IMR-90 (cell line): ENCODE measurements around the gene LEMD1. TPM values are rescaled to one million over a fixed set of nuclear protein-coding genes. Genes with fewer than 3 reads are reported as not detected.

Source experiments
- ATAC-seq: fragments of 200-7000 bp; cut with Tn5 transposase; 2 replicates; pipeline ENCODE4 v1.9.1; 2020; ENCODE audit warnings: low read depth, mild to moderate bottlenecking, moderate library complexity
- BruUV-seq: library from RNA; stranded (reverse); fragments of 400-500 nt; replicated peaks from 2 replicates; lab custom pipeline; 2021; lab: Mats Ljungman, UMichigan
- CTCF ChIA-PET: fragments of 300-600 bp; formaldehyde crosslinking; extraction: SDS; loops from one replicate; lab custom pipeline; 2021; ENCODE audit warnings: antibody characterized with exemption; lab: Yijun Ruan, JAX
- POLR2A ChIA-PET: fragments of 300-600 bp; sonication (Branson Sonifier 250); formaldehyde crosslinking; loops from one replicate; lab custom pipeline; 2022; ENCODE audit warnings: antibody characterized with exemption; ENCODE audit not compliant: unreplicated experiment; lab: Charles Lee
- DNase-seq: peaks from one replicate; pipeline ENCODE4 v3.0.0; 2013
- H2AFZ ChIP-seq: replicated peaks from 2 replicates; pipeline ENCODE3; 2013; ENCODE audit warnings: low read length, mild to moderate bottlenecking; ENCODE audit not compliant: poor library complexity
- H2AK5ac ChIP-seq: 2 replicates; pipeline ENCODE4 v1.6.1; 2013; ENCODE audit warnings: low read depth, low read length, inconsistent platforms
- H2AK9ac ChIP-seq: replicated peaks from 2 replicates; pipeline ENCODE3; 2013; ENCODE audit warnings: mild to moderate bottlenecking, low read depth, low read length, moderate library complexity; ENCODE audit not compliant: poor library complexity
- H2BK120ac ChIP-seq: 2 replicates; pipeline ENCODE4 v1.6.1; 2013; ENCODE audit warnings: low read depth, low read length, inconsistent platforms
- H2BK15ac ChIP-seq: 3 replicates; pipeline ENCODE4 v1.6.1; 2013; ENCODE audit warnings: low read depth, low read length, inconsistent platforms
- H2BK20ac ChIP-seq: 2 replicates; pipeline ENCODE4 v1.6.1; 2013; ENCODE audit warnings: low read depth, mild to moderate bottlenecking, inconsistent platforms, low read length, moderate library complexity
- H2BK5ac ChIP-seq: 2 replicates; pipeline ENCODE4 v1.6.1; 2013; ENCODE audit warnings: mild to moderate bottlenecking, low read depth, low read length, inconsistent platforms; ENCODE audit not compliant: poor library complexity, severe bottlenecking
- H3K14ac ChIP-seq: replicated peaks from 2 replicates; pipeline ENCODE4 v1.6.1; 2013; ENCODE audit warnings: low read depth, low read length, inconsistent platforms
- H3K18ac ChIP-seq: 2 replicates; pipeline ENCODE4 v1.6.1; 2013; ENCODE audit warnings: low read depth, low read length, control low read depth
- H3K23ac ChIP-seq: 2 replicates; pipeline ENCODE4 v1.6.1; 2013; ENCODE audit warnings: low read depth, low read length, inconsistent platforms
- H3K27ac ChIP-seq: 2 replicates; pipeline ENCODE4 v1.5.1; 2013; ENCODE audit warnings: mild to moderate bottlenecking, control low read depth, low read length; ENCODE audit not compliant: insufficient read depth
- H3K27me3 ChIP-seq: 2 replicates; pipeline ENCODE4 v1.6.1; 2013; ENCODE audit warnings: low read length; ENCODE audit not compliant: control insufficient read depth, insufficient read depth
- H3K36me3 ChIP-seq: 2 replicates; pipeline ENCODE4 v1.6.1; 2013; ENCODE audit warnings: low read length, mixed read lengths; ENCODE audit not compliant: control insufficient read depth, insufficient read depth
- H3K4ac ChIP-seq: 2 replicates; pipeline ENCODE4 v1.6.1; 2013; ENCODE audit warnings: low read depth, low read length, inconsistent platforms
- H3K4me1 ChIP-seq: 2 replicates; pipeline ENCODE4 v1.6.1; 2013; ENCODE audit warnings: low read length, mixed read lengths; ENCODE audit not compliant: control insufficient read depth, insufficient read depth
- H3K4me2 ChIP-seq: 2 replicates; pipeline ENCODE4 v1.6.1; 2013; ENCODE audit warnings: low read depth, mild to moderate bottlenecking, control low read depth, low read length, moderate library complexity
- H3K4me3 ChIP-seq: 2 replicates; pipeline ENCODE4 v1.5.1; 2013; ENCODE audit warnings: low read depth, mild to moderate bottlenecking, control low read depth, low read length, moderate library complexity; ENCODE audit not compliant: insufficient read depth
- H3K56ac ChIP-seq: 2 replicates; pipeline ENCODE4 v1.6.1; 2013; ENCODE audit warnings: low read length, inconsistent platforms; ENCODE audit not compliant: insufficient read depth; ENCODE audit errors: extremely low read depth
- H3K79me1 ChIP-seq, 2 experiments: 2 replicates each; pipeline ENCODE4 v1.6.1; 2013; ENCODE audit warnings: low read length in 2 of 2, inconsistent platforms in 1 of 2, low read depth in 1 of 2
- H3K9ac ChIP-seq: 2 replicates; pipeline ENCODE4 v1.6.1; 2013; ENCODE audit warnings: low read depth, low read length, control low read depth
- H3K9me1 ChIP-seq: 2 replicates; pipeline ENCODE4 v1.6.1; 2013; ENCODE audit warnings: low read length, inconsistent platforms; ENCODE audit not compliant: insufficient read depth
- H3K9me3 ChIP-seq: 2 replicates; pipeline ENCODE4 v1.6.1; 2013; ENCODE audit warnings: low read length; ENCODE audit not compliant: control insufficient read depth, insufficient read depth
- H4K20me1 ChIP-seq: 2 replicates; pipeline ENCODE4 v1.6.1; 2013; ENCODE audit warnings: low read length, inconsistent platforms; ENCODE audit not compliant: insufficient read depth
- H4K5ac ChIP-seq: 2 replicates; pipeline ENCODE4 v1.6.1; 2013; ENCODE audit warnings: mild to moderate bottlenecking, low read depth, low read length, control low read depth
- H4K8ac ChIP-seq, 2 experiments: 2 replicates each; pipeline ENCODE4 v1.6.1; 2013; ENCODE audit warnings: low read depth in 2 of 2, low read length in 2 of 2, control low read depth in 1 of 2, inconsistent platforms in 1 of 2
- H4K91ac ChIP-seq: 2 replicates; pipeline ENCODE4 v1.6.1; 2013; ENCODE audit warnings: low read depth, low read length, inconsistent platforms; ENCODE audit not compliant: insufficient read depth
- MAFK ChIP-seq: IDR thresholded peaks from 2 replicates; pipeline ENCODE4 v1.6.1; 2012; ENCODE audit warnings: low read depth, low read length, improper control_type of control experiment
- RFX5 ChIP-seq: IDR thresholded peaks from 2 replicates; pipeline ENCODE4 v1.8.0; 2012; ENCODE audit warnings: low read depth, mild to moderate bottlenecking, low read length, moderate library complexity
- WGBS, 2 experiments: methylation state at CpG; one replicate each; pipeline versions ENCODE4 v1.1.5 to v1.1.7; 2013; ENCODE audit warnings: missing lambda C conversion rate in 2 of 2; ENCODE audit not compliant: insufficient read length in 1 of 2; ENCODE audit errors: extremely low coverage in 2 of 2; 5-methylcytosine and 5-hydroxymethylcytosine counted together
- dilution Hi-C: fragments of 300-500 bp; cut with HindIII; formaldehyde crosslinking; loops from one replicate; pipeline ENCODE4 v1.14.3; 2018; ENCODE audit warnings: low sequenced_read_pairs; ENCODE audit not compliant: unreplicated experiment
- in situ Hi-C: fragments of 300-500 bp; cut with MboI; formaldehyde crosslinking; loops from 3 replicates; pipeline ENCODE4 v1.14.3; 2019; ENCODE audit warnings: low sequenced_read_pairs, inconsistent platforms, mixed read lengths
- intact Hi-C: fragments of 100-400 bp; cut with micrococcal nuclease; formaldehyde crosslinking; loops from 2 replicates; pipeline ENCODE4 v1.10.0; 2022
- polyA plus RNA-seq, 3 experiments: library from polyadenylated mRNA; depleted of rRNA; stranded (reverse); fragments of >200 nt; gene quantifications; 2 replicates each; pipeline ENCODE4 v1.2.3, GENCODE V29; 2012; ENCODE audit warnings: low replicate concordance in 1 of 3
- total RNA-seq: library from RNA; depleted of rRNA; stranded (reverse); fragments of >200 nt; gene quantifications from 2 replicates; pipeline ENCODE4 v1.2.3, GENCODE V29; 2012

LEMD1 gene
- total and polyA plus RNA-seq, 2 of the 4 experiments (the other 2 are of a cell fraction): not detected

- dilution Hi-C loops: no loop called here
- Histone ChIP-seq H3K23ac (no peak overlapping the region), H2AK9ac (no peak overlapping the region), H3K9ac (no peak overlapping the region), H2BK5ac (no peak overlapping the region), H4K91ac (no peak overlapping the region), H3K9me3 (no peaks in the 10 kb centered on the region), H3K4me1 (no peaks in the 10 kb centered on the region), H4K20me1 (no peaks in the 10 kb centered on the region), H3K79me1 (no peaks in the 10 kb centered on the region), H2BK120ac (no peak overlapping the region), H3K14ac (no peak overlapping the region), H3K56ac (no peak overlapping the region), H3K27ac (no peak overlapping the region), H3K27me3 (peaks cover 58% of the 10 kb centered on the region), H3K36me3 (no peaks in the 10 kb centered on the region), H3K4me2 (no peak overlapping the region), H3K4ac (no peak overlapping the region), H3K4me3 (no peak overlapping the region), H3K18ac (no peak overlapping the region), H2BK20ac (no peak overlapping the region), H2BK15ac (no peak overlapping the region), H4K8ac (no peak overlapping the region), H4K5ac (no peak overlapping the region), H2AFZ (no peak overlapping the region), H3K9me1 (no peaks in the 10 kb centered on the region; the same call in 1 of the 2 replicates), H2AK5ac (no peak overlapping the region)
- in situ Hi-C loops: no loop called here
- no CpG with 5 or more reads among the region's 7 CpGs for WGBS, 2 experiments
- ATAC-seq (no peak), DNase-seq (no peak)
- TF ChIP-seq RFX5: no peak
- no peak for TF ChIP-seq MAFK
- ChIA-PET POLR2A (no interaction called here), CTCF (interaction anchor here (0.6 kb wide), 1 partner anchor 97 kb away, joined by 3 read pairs; no protein-coding TSS in a partner anchor)
- intact Hi-C loops: no loop called here
- no TSS peak for BruUV-seq
Measured at GRCh38 chr1:205443585-205444299, 21.9 kb upstream of the LEMD1 start.
